Measurements from ENCODE around the gene SSX5. TPM values are rescaled to one million over a fixed set of nuclear protein-coding genes. Genes with fewer than 3 reads are reported as not detected.
"Not testable (repeated sequence)": the region's sequence is repeated elsewhere in the genome, so short reads cannot be mapped to it uniquely, and the experiment has no call there.

The SSX5 gene
- total RNA-seq, 4 donors from 2014 or later, result not detected

GRCh38 chrX:48165241-48165640 lies 31.4 kb downstream of the SSX5 start:
- Histone ChIP-seq H3K4me1 (no peaks in the 10 kb centered on the region), H3K4me3 (no peak overlapping the region), H3K9me3 (no peaks in the 10 kb centered on the region), H3K36me3 (no peaks in the 10 kb centered on the region), H3K27me3 (no peaks in the 10 kb centered on the region), H3K27ac (replicated peaks in 1 of 4) (no peak overlapping the region)
- intact Hi-C loops (cut with DNase I), result no loop called here
- TF ChIP-seq POLR2A (IDR thresholded peaks at IDR 0.05; ENCODE audit: low read depth), result no peak
- no peak for TF ChIP-seq EP300 (IDR thresholded peaks at IDR 0.05)
- no peak for TF ChIP-seq POLR2AphosphoS5 (IDR thresholded peaks at IDR 0.05)
- no peak for TF ChIP-seq CTCF (IDR thresholded peaks at IDR 0.05)
- DNase-seq (ENCODE audit: extremely low spot score), result no peak
- WGBS, result 86% methylated on average over 12 of the region's 12 CpGs

- no peaks in the 10 kb centered on the region for H3K9me3 ChIP-seq
- intact Hi-C loops (cut with DNase I), result no loop called here
- WGBS, result 87% methylated on average over 12 of the region's 12 CpGs
- no peaks in the 10 kb centered on the region for H3K27me3 ChIP-seq
- TF ChIP-seq POLR2AphosphoS5 (IDR thresholded peaks at IDR 0.05) (no peak), CTCF (IDR thresholded peaks at IDR 0.05) (no peak), POLR2A (IDR thresholded peaks at IDR 0.05; ENCODE audit: low read depth) (no peak), EP300 (IDR thresholded peaks at IDR 0.05) (no peak)
- no peak for DNase-seq (ENCODE audit: extremely low spot score)
- H3K27ac ChIP-seq (replicated peaks in 1 of 4), result no peak overlapping the region
- no peak overlapping the region for H3K4me3 ChIP-seq
- H3K4me1 ChIP-seq, result no peaks in the 10 kb centered on the region
- no peaks in the 10 kb centered on the region for H3K36me3 ChIP-seq
These were observed 40.6 kb downstream of the SSX5 start for GRCh38 chrX:48156014-48156413.

- H3K4me3 ChIP-seq, result no peak overlapping the region
- H3K36me3 ChIP-seq, result no peaks in the 10 kb centered on the region
- H3K27ac ChIP-seq (replicated peaks in 1 of 4), result no peak overlapping the region
- intact Hi-C loops (cut with DNase I), result no loop called here
- no peaks in the 10 kb centered on the region for H3K9me3 ChIP-seq
- 87% methylated on average over 2 of the region's 2 CpGs for WGBS
- H3K27me3 ChIP-seq, result no peaks in the 10 kb centered on the region
- TF ChIP-seq POLR2AphosphoS5 (IDR thresholded peaks at IDR 0.05) (no peak), CTCF (IDR thresholded peaks at IDR 0.05) (no peak), EP300 (IDR thresholded peaks at IDR 0.05) (no peak), POLR2A (IDR thresholded peaks at IDR 0.05; ENCODE audit: low read depth) (no peak)
- no peak for DNase-seq (ENCODE audit: extremely low spot score)
- H3K4me1 ChIP-seq, result no peaks in the 10 kb centered on the region
These were observed 41.8 kb downstream of the SSX5 start for GRCh38 chrX:48154796-48155195.

GRCh38 chrX:48153769-48154168 lies 42.8 kb downstream of the SSX5 start:
- H3K4me3 ChIP-seq, result no peak overlapping the region
- no peaks in the 10 kb centered on the region for H3K9me3 ChIP-seq
- no peak overlapping the region for H3K27ac ChIP-seq (replicated peaks in 1 of 4)
- no peak for DNase-seq (ENCODE audit: extremely low spot score)
- H3K36me3 ChIP-seq, result no peaks in the 10 kb centered on the region
- intact Hi-C loops (cut with DNase I), result no loop called here
- no peaks in the 10 kb centered on the region for H3K27me3 ChIP-seq
- 82% methylated on average over 10 of the region's 10 CpGs for WGBS
- H3K4me1 ChIP-seq, result no peaks in the 10 kb centered on the region
- TF ChIP-seq POLR2A (IDR thresholded peaks at IDR 0.05; ENCODE audit: low read depth), result no peak
- no peak for TF ChIP-seq EP300 (IDR thresholded peaks at IDR 0.05)
- no peak for TF ChIP-seq CTCF (IDR thresholded peaks at IDR 0.05)
- TF ChIP-seq POLR2AphosphoS5 (IDR thresholded peaks at IDR 0.05), result no peak

GRCh38 chrX:48142697-48143096 lies 53.9 kb downstream of the SSX5 start:
- H3K4me3 ChIP-seq; H3K36me3 ChIP-seq; H3K9me3 ChIP-seq; H3K4me1 ChIP-seq; H3K27ac ChIP-seq (replicated peaks in 1 of 4); DNase-seq (ENCODE audit: extremely low spot score); H3K27me3 ChIP-seq; intact Hi-C loops (cut with DNase I): not testable (repeated sequence)
- 63% methylated on average over 11 of the region's 11 CpGs for WGBS

GRCh38 chrX:48141810-48142508 lies 54.6 kb downstream of the SSX5 start:
- H3K4me3 ChIP-seq; DNase-seq (ENCODE audit: extremely low spot score); H3K9me3 ChIP-seq; H3K36me3 ChIP-seq; H3K27me3 ChIP-seq; H3K4me1 ChIP-seq; intact Hi-C loops (cut with DNase I); H3K27ac ChIP-seq (replicated peaks in 1 of 4): not testable (repeated sequence)
- WGBS, result no CpG with 5 or more reads among the region's 2 CpGs

GRCh38 chrX:48139076-48139475 lies 57.5 kb downstream of the SSX5 start:
- H3K9me3 ChIP-seq; intact Hi-C loops (cut with DNase I); H3K4me3 ChIP-seq; H3K27me3 ChIP-seq; H3K4me1 ChIP-seq; H3K27ac ChIP-seq (replicated peaks in 1 of 4); DNase-seq (ENCODE audit: extremely low spot score); H3K36me3 ChIP-seq: not testable (repeated sequence)
- WGBS, result 94% methylated on average over 25 of the region's 33 CpGs

Measured in esophagus muscularis mucosa (tissue), 4 donors.